HT1080 (cell line): ENCODE measurements around the gene PLCB2. TPM values are rescaled to one million over a fixed set of nuclear protein-coding genes. Genes with fewer than 3 reads are reported as not detected.

Source experiments
- DNase-seq: peaks from one replicate; pipeline ENCODE4 v3.0.0-alpha.2; 2015; ENCODE audit warnings: low read depth
- total RNA-seq: library from RNA; depleted of rRNA; stranded (reverse); fragments of >200 nt; shearing (Covaris generic); gene quantifications from 2 replicates; pipeline ENCODE4 v1.2.3, GENCODE V29; 2014; rRNA removed

Gene PLCB2
- total RNA-seq, 1 experiment from 2014 or later = 0.16 TPM

DNA sequence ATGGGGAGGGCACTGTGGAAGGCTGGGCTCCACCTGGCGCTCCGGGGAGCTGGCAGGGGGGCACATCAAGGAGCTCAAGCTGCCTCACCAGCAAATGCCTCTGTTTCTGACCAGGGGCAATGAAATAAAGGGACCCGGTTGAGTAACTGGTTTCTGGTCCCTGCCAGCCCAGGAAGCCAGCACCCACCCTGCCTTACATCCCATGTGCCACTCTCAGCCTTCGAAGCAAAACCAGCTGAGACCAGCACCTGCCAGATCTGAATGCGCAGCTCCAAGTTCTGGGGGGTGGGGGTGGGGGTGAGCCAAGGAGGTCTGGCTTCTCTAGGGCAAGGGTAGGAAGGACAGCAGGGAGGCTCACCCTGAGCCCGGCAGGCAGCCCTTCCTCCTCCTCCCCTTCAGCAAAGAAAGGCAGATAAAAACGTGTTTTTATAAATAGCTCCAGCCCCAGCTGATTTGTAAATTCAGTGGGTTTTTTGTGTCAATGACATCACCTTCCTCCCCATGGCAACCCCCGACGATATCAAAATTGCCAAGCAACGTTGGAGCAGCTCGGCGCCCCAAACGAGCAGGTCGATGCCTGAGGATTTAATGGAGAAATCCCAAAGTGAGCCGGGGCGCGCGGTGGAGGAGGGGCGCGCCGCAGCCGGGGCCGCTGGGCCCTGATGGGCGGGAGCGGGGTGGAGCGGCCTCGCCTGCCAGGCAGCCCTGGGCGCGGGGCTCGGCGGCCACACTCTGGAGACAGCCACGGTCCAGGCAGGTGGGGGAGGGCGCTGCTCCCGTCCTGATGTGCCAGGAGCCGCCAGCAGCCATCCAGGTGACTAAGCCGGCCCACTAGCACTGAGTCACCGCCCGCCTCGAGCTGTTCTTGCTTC lies 69.0 kb downstream of the PLCB2 start, which contains the start of gene PAK6:
Gene PAK6, plus strand, starts transcription at position 532 of the 872 bp plus-strand sequence. CDS start 25,723 bp downstream, outside the sequence.
- peak; percentile 77 for DNase-seq

Other genes with a start within 250 kb of the PLCB2 start
- gene BMF, start 199.1 kb downstream of the PLCB2 start, total RNA-seq = 0.23 and 0.66 TPM in 2 replicates
- 61.1 and 69.5 TPM in 2 replicates for gene BUB1B, start 146.9 kb downstream of the PLCB2 start, total RNA-seq
- 0.02 and 0.03 TPM in 2 replicates for gene PAK6, start 68.9 kb downstream of the PLCB2 start, total RNA-seq
- not detected in 2 replicates for gene ANKRD63, start 24.9 kb downstream of the PLCB2 start, total RNA-seq
- gene INAFM2, start 15.8 kb upstream of the PLCB2 start, total RNA-seq = 23.9 and 28.7 TPM in 2 replicates
- 26.0 and 33.4 TPM in 2 replicates for gene CCDC9B, start 33.0 kb upstream of the PLCB2 start, total RNA-seq
- gene PHGR1, start 43.1 kb upstream of the PLCB2 start, total RNA-seq = not detected in 2 replicates
- gene DISP2, start 50.3 kb upstream of the PLCB2 start, total RNA-seq = 1.0 and 1.8 TPM in 2 replicates
- 132 and 161 TPM in 2 replicates for gene KNSTRN, start 74.8 kb upstream of the PLCB2 start, total RNA-seq
- gene IVD, start 97.9 kb upstream of the PLCB2 start, total RNA-seq = 15.3 and 18.5 TPM in 2 replicates
- 17.5 and 18.0 TPM in 2 replicates for gene BAHD1, start 133.0 kb upstream of the PLCB2 start, total RNA-seq
- gene CHST14, start 163.0 kb upstream of the PLCB2 start, total RNA-seq = 19.1 and 30.5 TPM in 2 replicates